CD4-positive, alpha-beta T cell (primary cell): ENCODE results near the gene DPH7. TPM values are rescaled to one million over a fixed set of nuclear protein-coding genes. Genes with fewer than 3 reads are reported as not detected.

Experiments used
- ATAC-seq: fragments of 200-7000 bp; cut with Tn5 transposase; one replicate; pipeline ENCODE4 v1.10.0; 2022; ENCODE audit warnings: mild to moderate bottlenecking; ENCODE audit not compliant: poor library complexity
- CTCF ChIA-PET: fragments of 350-600 bp; sonication (Branson Sonifier 250); formaldehyde crosslinking; loops from one replicate; lab custom pipeline; 2021; ENCODE audit warnings: antibody characterized with exemption, inconsistent platforms; lab: Charles Lee
- POLR2A ChIA-PET: fragments of 350-600 bp; sonication (Branson Sonifier 250); formaldehyde crosslinking; loops from one replicate; lab custom pipeline; 2021; ENCODE audit warnings: antibody characterized with exemption, inconsistent platforms; lab: Charles Lee
- DNase-seq, 14 experiments: peaks; one replicate each; pipeline ENCODE4 v3.0.0-alpha.2; 2013 to 2020; ENCODE audit warnings: mixed read lengths in 2 of 14
- H3K27ac ChIP-seq, 2 donors: one replicate each; pipeline versions ENCODE4 v1.5.1 to v1.7.0; 2013; ENCODE audit warnings: low read length in 2 of 2, low read depth in 1 of 2, mild to moderate bottlenecking in 1 of 2
- H3K27me3 ChIP-seq, 2 experiments: 1 replicate in 1 of 2; 2 replicates in 1 of 2; pipeline versions ENCODE4 v1.6.1 to v1.7.0; 2013; ENCODE audit warnings: low read length in 2 of 2, control low read depth in 1 of 2, mild to moderate bottlenecking in 1 of 2, moderate library complexity in 1 of 2; ENCODE audit not compliant: insufficient read depth in 2 of 2, control insufficient read depth in 1 of 2
- H3K36me3 ChIP-seq: one replicate; pipeline ENCODE4 v1.6.1; 2013; ENCODE audit warnings: low read length, control low read depth; ENCODE audit not compliant: insufficient read depth
- H3K4me1 ChIP-seq: one replicate; pipeline ENCODE4 v1.6.1; 2013; ENCODE audit warnings: low read length, control low read depth; ENCODE audit not compliant: insufficient read depth
- H3K4me3 ChIP-seq: one replicate; pipeline ENCODE4 v1.5.1; 2013; ENCODE audit warnings: mild to moderate bottlenecking, low read length, moderate library complexity
- H3K9me3 ChIP-seq, 2 experiments: 1 replicate in 1 of 2; 2 replicates in 1 of 2; pipeline versions ENCODE4 v1.6.1 to v1.7.0; 2013; ENCODE audit warnings: low read length in 2 of 2, mild to moderate bottlenecking in 2 of 2, control low read depth in 1 of 2, moderate library complexity in 1 of 2; ENCODE audit not compliant: control insufficient read depth in 1 of 2, insufficient read depth in 1 of 2
- H3K27ac Mint-ChIP-seq: one replicate; pipeline ENCODE4 v1.8.0; 2020; ENCODE audit warnings: mixed read lengths
- H3K27me3 Mint-ChIP-seq: one replicate; pipeline ENCODE4 v1.8.0; 2021; ENCODE audit warnings: mixed read lengths
- H3K36me3 Mint-ChIP-seq: one replicate; pipeline ENCODE4 v1.8.0; 2021; ENCODE audit warnings: low read depth, mixed read lengths
- H3K4me1 Mint-ChIP-seq: one replicate; pipeline ENCODE4 v1.8.0; 2021; ENCODE audit warnings: low read depth, mixed read lengths
- H3K4me3 Mint-ChIP-seq: one replicate; pipeline ENCODE4 v1.8.0; 2020; ENCODE audit warnings: mild to moderate bottlenecking, mixed read lengths
- H3K9me3 Mint-ChIP-seq: one replicate; pipeline ENCODE4 v1.8.0; 2020; ENCODE audit warnings: mixed read lengths
- intact Hi-C, 2 experiments: fragments of 100-400 bp; cut with DNase I in 1 of 2; cut with micrococcal nuclease in 1 of 2; formaldehyde crosslinking; loops; one replicate each; pipeline versions ENCODE4 v1.15.1 to v1.9.0; 2023 to 2025; cut with DNase I, micrococcal nuclease
- total RNA-seq, 174 experiments: library from RNA in 2 of 174; stranded (reverse) in 2 of 174; gene quantifications; one replicate each; pipeline ENCODE4 v1.2.3 and lab custom pipeline; 2021 to 2026
- TF ChIP-seq, protein P1 (sequence below): fragments of 200-600 bp; IDR thresholded peaks from one replicate; pipeline ENCODE4 v1.8.0; 2022; ENCODE audit warnings: antibody characterized with exemption, mild to moderate bottlenecking

The DPH7 gene
- total RNA-seq, 2 experiments from 2014 or later = 36.4 to 36.8 TPM

GRCh38 chr9:137613259-137613658 is 34.5 kb upstream of the DPH7 start:
- Histone ChIP-seq H3K4me1 (peaks cover 39% of the 10 kb centered on the region), H3K27ac (no peak overlapping the region), H3K36me3 (peaks cover 42% of the 10 kb centered on the region), H3K4me3 (no peak overlapping the region), H3K27me3 (no peaks in the 10 kb centered on the region), H3K9me3 (no peaks in the 10 kb centered on the region)
- H3K4me1 Mint-ChIP-seq = peaks cover 15% of the 10 kb centered on the region
- ATAC-seq (no peak), DNase-seq (peak in 1 of 14 experiments; percentile 14)
- H3K4me3 Mint-ChIP-seq = no peak overlapping the region
- no peak overlapping the region for H3K27ac Mint-ChIP-seq
- H3K27me3 Mint-ChIP-seq = no peaks in the 10 kb centered on the region
- H3K36me3 Mint-ChIP-seq = peaks cover 4% of the 10 kb centered on the region
- TF ChIP-seq, protein P1, sequence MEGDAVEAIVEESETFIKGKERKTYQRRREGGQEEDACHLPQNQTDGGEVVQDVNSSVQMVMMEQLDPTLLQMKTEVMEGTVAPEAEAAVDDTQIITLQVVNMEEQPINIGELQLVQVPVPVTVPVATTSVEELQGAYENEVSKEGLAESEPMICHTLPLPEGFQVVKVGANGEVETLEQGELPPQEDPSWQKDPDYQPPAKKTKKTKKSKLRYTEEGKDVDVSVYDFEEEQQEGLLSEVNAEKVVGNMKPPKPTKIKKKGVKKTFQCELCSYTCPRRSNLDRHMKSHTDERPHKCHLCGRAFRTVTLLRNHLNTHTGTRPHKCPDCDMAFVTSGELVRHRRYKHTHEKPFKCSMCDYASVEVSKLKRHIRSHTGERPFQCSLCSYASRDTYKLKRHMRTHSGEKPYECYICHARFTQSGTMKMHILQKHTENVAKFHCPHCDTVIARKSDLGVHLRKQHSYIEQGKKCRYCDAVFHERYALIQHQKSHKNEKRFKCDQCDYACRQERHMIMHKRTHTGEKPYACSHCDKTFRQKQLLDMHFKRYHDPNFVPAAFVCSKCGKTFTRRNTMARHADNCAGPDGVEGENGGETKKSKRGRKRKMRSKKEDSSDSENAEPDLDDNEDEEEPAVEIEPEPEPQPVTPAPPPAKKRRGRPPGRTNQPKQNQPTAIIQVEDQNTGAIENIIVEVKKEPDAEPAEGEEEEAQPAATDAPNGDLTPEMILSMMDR = no peak
- no peaks in the 10 kb centered on the region for H3K9me3 Mint-ChIP-seq
- ChIA-PET CTCF (no interaction called here), POLR2A (no interaction called here)
- intact Hi-C loops = loop anchor here in 1 of 2 experiments (10.0 kb wide), 1 partner anchor 1648 kb away; the partner anchor contains the start of gene UBAC1

DNA sequence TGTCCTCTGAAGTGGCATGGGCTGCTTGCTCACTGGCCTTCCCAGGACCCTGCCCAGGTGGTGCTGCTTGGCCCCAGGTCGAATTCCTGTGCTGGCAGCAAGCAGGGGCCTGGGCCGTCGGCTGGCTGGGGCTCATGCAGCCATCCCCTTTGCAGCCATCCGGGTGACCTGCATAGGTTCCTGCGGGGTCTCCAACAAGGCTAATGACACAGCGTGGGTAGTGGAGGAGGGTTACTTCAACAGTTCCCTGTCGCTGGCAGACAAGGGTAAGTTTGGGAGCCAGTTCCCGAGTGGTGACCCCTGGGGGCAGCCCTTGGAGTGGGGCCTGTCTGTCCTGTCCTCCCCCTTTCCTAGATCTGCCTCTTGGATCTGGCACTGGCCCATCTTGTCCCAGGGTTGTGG is 34.0 kb upstream of the DPH7 start:
- TF ChIP-seq, protein P1 = no peak
- peak in 1 of 14 experiments; percentile 20 for DNase-seq
- H3K27me3 ChIP-seq = no peaks in the 10 kb centered on the region
- intact Hi-C loops = loop anchor here in 1 of 2 experiments (10.0 kb wide), 1 partner anchor 1648 kb away; the partner anchor contains the start of gene UBAC1
- POLR2A ChIA-PET = no interaction called here
- Mint-ChIP-seq H3K27me3 (no peaks in the 10 kb centered on the region), H3K9me3 (no peaks in the 10 kb centered on the region), H3K4me1 (peaks cover 11% of the 10 kb centered on the region), H3K27ac (no peak overlapping the region), H3K4me3 (no peak overlapping the region), H3K36me3 (peaks cover 4% of the 10 kb centered on the region)
- H3K4me3 ChIP-seq = no peak overlapping the region
- no peak for ATAC-seq
- CTCF ChIA-PET = no interaction called here
- peaks cover 42% of the 10 kb centered on the region for H3K36me3 ChIP-seq
- no peaks in the 10 kb centered on the region for H3K9me3 ChIP-seq
- no peak overlapping the region for H3K27ac ChIP-seq
- H3K4me1 ChIP-seq = peaks cover 35% of the 10 kb centered on the region

- no peaks in the 10 kb centered on the region for H3K27me3 ChIP-seq
Measured at GRCh38 chr9:137611623-137612609, 33.2 kb upstream of the DPH7 start.

More at GRCh38 chr9:137611623-137612609, 33.2 kb upstream of the DPH7 start:
- peak in 6 of 14 experiments; percentile 22 to 57 (median 38) for DNase-seq
- intact Hi-C loops = loop anchor here in 1 of 2 experiments (10.0 kb wide), 1 partner anchor 1647 kb away; the partner anchor contains the start of gene UBAC1
- peak; percentile 60 for ATAC-seq
- Histone ChIP-seq H3K9me3 (no peaks in the 10 kb centered on the region), H3K4me3 (no peak overlapping the region), H3K27ac (no peak overlapping the region), H3K36me3 (peaks cover 42% of the 10 kb centered on the region), H3K4me1 (peaks cover 38% of the 10 kb centered on the region)
- Mint-ChIP-seq H3K4me3 (peak overlapping the region; percentile 69), H3K4me1 (peaks cover 13% of the 10 kb centered on the region), H3K36me3 (peaks cover 4% of the 10 kb centered on the region), H3K9me3 (no peaks in the 10 kb centered on the region), H3K27ac (peak overlapping the region; percentile 53), H3K27me3 (no peaks in the 10 kb centered on the region)
- ChIA-PET POLR2A (no interaction called here), CTCF (no interaction called here)
- TF ChIP-seq, protein P1 = no peak
